HG02938 (cell line): Measurements from ENCODE around the gene HMSD.

Experiments
- ATAC-seq: cut with Tn5 transposase; IDR thresholded peaks from one replicate; pipeline ENCODE4 v1.9.1; 2021; ENCODE audit warnings: mild to moderate bottlenecking, moderate library complexity; ENCODE audit not compliant: unreplicated experiment

The HMSD gene

DNA sequence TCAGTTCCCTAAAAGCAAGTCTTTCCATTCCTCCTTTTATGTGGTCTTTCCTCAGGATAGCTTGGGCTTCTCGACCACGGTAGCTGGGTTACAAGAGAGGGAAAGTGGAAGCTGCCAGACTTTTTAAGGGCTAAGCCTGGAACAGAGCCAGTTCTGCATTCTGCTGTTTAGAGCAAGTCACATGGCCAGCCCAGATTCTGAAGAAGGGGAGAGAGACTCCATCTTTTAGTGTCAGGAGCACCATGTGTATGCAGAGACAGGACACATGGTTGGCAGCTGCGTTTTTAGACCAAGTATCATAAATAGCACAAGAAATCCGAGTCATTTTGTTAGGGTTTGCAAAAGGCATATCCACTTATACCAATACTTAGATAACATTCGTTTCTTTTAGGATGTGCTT is 4.7 kb downstream of the HMSD start:
- no peak for ATAC-seq

GRCh38 chr18:63956755-63957154 is 7.7 kb downstream of the HMSD start:
- no peak for ATAC-seq

GRCh38 chr18:63960891-63961290 is 11.8 kb downstream of the HMSD start:
- no peak for ATAC-seq

DNA sequence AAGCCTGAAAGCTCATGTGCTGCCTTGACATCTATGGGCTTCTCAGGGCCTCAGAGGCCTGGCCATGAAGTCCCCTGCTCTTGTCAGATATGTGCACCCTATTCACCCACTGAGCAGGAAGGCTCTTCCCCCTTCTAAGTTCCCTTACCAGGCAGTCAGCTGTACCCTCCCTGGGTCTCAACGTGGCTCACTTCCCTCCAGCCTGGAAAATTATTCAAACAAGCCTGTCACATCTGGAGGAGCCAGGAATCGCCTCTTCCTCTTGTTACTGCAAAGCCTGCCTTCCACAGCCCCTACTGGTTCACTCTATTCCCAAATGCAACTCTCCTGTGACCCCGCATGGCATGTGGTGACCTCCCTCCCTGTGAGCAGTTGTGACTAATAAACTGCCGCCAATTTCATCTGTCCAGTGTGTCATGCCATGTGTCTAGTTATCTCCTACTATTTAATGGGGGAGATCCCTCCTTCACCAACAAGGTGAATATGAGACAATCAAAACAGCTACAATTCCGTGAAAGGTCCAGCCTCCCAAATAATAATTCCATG is 12.4 kb downstream of the HMSD start:
- ATAC-seq, result no peak

- no peak for ATAC-seq
Observed at GRCh38 chr18:63962137-63962536, 13.0 kb downstream of the HMSD start.

- peak; percentile 89 for ATAC-seq
Observed at GRCh38 chr18:63963615-63964256, 14.6 kb downstream of the HMSD start.

GRCh38 chr18:63964908-63965307 is 15.8 kb downstream of the HMSD start:
- no peak for ATAC-seq

GRCh38 chr18:63965716-63966330 is 16.7 kb downstream of the HMSD start:
- no peak for ATAC-seq

- ATAC-seq, result peak; percentile 87
Observed at GRCh38 chr18:63969942-63970808, 21.1 kb downstream of the HMSD start, which contains the start of gene SERPINB8. TSS of gene SERPINB8 (plus strand) at chr18:63970081. CDS start at chr18:63978309, 8,228 bp downstream.

DNA sequence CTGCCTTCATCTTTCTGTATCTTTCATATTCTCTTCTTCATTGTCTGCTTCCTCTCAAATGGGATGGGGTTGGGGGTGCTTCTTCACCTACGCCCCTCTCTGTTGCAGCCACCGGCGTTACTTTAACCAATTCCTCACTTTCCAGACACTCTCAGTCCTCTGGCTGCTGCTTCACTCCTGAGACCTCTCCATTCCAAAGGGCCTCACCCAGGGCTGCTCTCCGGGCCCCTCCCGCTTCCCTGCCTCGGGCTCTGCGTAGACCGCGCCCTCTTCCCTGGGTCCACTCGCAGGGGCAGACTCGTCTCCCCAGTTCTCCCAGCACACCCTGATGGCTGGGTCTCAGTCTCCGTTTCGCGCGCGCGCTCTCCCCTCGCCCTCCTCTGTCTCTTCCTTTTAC is 21.7 kb downstream of the HMSD start:
- no peak for ATAC-seq

- ATAC-seq, result no peak
Observed at GRCh38 chr18:63971320-63972001, 22.4 kb downstream of the HMSD start.

GRCh38 chr18:63972002-63972376 is 22.9 kb downstream of the HMSD start:
- no peak for ATAC-seq

DNA sequence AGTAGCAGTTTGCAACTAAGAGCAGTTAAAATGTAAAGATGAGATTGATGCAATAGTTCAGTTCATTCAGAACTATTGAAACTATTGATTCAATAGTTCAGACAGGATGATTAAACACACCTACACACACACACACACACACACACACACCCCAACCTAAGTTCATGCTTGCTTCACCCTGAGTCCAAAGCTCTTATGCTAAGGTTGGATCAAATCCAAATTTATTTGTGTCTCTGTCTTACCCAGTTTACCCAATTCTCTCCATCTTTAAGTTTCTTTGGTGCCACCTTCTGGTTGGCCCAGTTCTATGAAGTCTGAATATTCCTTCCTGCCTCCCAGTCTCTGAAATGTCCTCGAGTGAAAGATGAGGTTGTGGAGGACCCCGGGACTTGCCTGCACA is 25.9 kb downstream of the HMSD start:
- no peak for ATAC-seq

GRCh38 chr18:63975628-63976027 is 26.5 kb downstream of the HMSD start:
- ATAC-seq, result no peak

DNA sequence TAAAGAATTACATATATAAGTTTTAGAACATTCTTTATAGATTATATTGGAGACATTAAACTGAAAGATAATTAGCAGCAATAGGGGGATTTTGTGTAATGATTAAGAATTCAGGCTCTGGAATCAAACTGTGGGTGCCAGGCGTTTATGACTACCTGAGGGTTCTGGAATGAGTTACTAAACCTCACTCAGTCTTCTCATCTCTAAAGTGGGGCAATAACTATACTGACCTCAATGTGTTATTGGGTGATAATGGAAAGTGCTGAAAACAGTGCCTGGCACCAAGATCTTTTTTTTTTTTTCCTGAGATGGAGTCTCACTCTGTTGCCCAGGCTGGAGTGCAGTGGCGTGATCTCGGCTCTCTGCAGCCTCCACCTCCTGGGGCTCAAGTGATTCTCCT is 27.9 kb downstream of the HMSD start:
- ATAC-seq, result no peak

DNA sequence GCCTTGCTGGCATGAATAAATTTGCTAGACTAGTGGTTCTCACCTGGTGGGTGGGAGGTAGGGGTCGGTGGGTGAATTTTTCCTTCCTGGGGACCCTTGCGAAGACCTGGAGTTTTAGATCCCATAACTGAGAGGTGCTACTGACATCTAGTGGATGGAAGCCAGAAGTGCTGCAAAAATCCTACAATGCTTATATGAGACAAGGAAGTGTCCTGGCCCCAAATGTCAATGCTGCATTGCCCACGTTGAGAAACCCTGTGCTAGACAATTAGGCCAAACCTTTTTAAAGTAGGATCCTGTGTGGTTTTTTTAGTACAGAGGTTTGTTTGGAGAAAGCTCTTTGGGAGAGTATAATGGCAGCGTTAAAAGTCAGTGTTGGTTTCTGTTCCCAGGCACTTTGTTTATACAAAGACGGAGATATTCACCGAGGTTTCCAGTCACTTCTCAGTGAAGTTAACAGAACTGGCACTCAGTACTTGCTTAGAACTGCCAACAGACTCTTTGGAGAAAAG is 30.4 kb downstream of the HMSD start:
- peak; percentile 70 for ATAC-seq

DNA sequence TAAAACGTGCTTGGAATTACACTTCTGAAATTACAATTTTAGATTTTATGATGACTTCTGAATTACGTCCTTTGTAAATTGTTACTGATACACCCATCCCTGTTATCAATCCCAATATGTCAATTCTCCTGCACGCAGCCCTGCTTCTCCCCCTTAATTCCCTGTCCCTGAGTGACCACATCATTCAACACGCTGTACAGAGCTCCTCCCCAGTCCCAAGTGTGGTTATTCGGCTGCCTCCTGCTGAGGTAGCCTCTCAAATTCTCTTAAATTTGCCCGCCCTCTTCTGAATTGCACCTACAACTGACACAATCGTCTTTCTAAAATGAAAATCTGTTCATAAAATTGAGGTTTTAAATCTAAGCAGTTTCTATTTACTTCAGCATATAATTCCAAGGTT is 30.9 kb downstream of the HMSD start:
- ATAC-seq, result no peak

DNA sequence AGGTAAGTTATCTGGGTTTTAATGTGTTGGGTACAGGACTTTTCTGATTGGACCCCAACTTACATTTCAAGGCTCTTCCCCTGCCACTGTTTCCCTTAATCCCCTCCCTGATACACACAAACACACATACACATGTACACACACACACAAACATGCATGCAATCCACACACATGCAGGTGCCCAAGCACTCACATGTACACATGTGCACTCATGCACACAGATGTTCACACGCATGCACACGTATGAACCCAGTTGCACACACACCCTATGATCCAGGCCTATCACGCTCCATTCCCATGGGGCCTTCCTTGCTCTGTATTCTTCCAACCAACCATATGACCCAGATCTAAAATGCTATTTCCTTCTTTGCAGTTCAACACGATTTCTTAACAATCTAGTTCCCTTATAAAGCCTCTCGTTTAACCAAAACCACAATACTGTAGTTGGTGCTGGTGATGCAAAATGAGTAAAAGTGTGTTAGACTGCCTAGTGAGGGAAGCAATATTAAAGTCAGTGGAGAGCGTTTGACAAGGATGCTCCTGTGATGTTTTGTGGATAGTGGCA is 31.9 kb downstream of the HMSD start:
- ATAC-seq, result no peak

- no peak for ATAC-seq
Observed at GRCh38 chr18:63981719-63982118, 32.6 kb downstream of the HMSD start.

DNA sequence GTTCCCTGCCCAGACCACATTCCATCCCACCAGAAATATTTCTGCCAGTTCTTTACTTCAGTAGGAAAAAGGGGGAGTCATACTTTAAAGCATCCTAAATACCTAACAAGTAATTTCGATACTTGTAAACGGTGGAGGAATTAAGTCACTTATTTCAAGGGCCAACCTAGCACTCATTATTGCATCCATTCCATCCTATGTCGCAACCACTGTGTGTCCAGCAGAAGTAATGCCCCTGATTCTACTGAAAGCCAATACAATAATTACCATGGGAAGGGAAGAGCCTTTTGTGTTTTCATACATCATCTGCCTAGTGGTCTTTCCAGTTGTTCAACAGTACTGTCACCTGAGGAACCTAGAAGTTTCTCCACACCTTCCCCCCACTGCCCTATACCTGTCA is 33.3 kb downstream of the HMSD start:
- no peak for ATAC-seq

DNA sequence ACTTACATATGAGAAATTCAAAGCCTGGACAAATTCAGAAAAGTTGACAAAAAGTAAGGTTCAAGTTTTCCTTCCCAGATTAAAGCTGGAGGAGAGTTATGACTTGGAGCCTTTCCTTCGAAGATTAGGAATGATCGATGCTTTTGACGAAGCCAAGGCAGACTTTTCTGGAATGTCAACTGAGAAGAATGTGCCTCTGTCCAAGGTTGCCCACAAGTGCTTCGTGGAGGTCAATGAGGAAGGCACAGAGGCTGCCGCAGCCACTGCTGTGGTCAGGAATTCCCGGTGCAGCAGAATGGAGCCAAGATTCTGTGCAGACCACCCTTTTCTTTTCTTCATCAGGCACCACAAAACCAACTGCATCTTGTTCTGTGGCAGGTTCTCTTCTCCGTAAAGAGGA is 37.8 kb downstream of the HMSD start:
- no peak for ATAC-seq
